ENCODE measurements around the gene HEMK1. TPM values are rescaled to one million over a fixed set of nuclear protein-coding genes. Genes with fewer than 3 reads are reported as not detected.
A peak's percentile ranks its signal among the peaks of the same experiment; 100 is the strongest.

HEMK1 gene
- total RNA-seq, 2 donors from 2014 or later: 6.7 to 9.6 TPM

- peaks cover 19% of the 10 kb centered on the region for H3K4me1 ChIP-seq
- DNase-seq (no peak), ATAC-seq (no peak)
- H3K36me3 ChIP-seq (replicated peaks in 1 of 2; ENCODE audit: insufficient read depth in 1 of 2, low read depth in 2 of 2): no peaks in the 10 kb centered on the region
- WGBS, 2 donors: 93 to 94% methylated on average over 6 of the region's 6 CpGs
- no peaks in the 10 kb centered on the region for H3K9me3 ChIP-seq
- H3K4me3 ChIP-seq: no peak overlapping the region
- intact Hi-C loops (cut with DNase I): no loop called here
- no peak for TF ChIP-seq POLR2A (IDR thresholded peaks at IDR 0.05)
- TF ChIP-seq CTCF (IDR thresholded peaks at IDR 0.05): no peak
- H3K27ac ChIP-seq: no peak overlapping the region
- H3K27me3 ChIP-seq: no peaks in the 10 kb centered on the region
Measured at GRCh38 chr3:50575372-50575771, 6.0 kb downstream of the HEMK1 start.

- Histone ChIP-seq H3K4me1 (peaks cover 28% of the 10 kb centered on the region), H3K9me3 (no peaks in the 10 kb centered on the region), H3K27me3 (no peaks in the 10 kb centered on the region), H3K4me3 (no peak overlapping the region), H3K27ac (no peak overlapping the region), H3K36me3 (replicated peaks in 1 of 2; ENCODE audit: insufficient read depth in 1 of 2, low read depth in 2 of 2) (no peaks in the 10 kb centered on the region)
- DNase-seq: no peak
- ATAC-seq: no peak
- TF ChIP-seq POLR2A (IDR thresholded peaks at IDR 0.05) (no peak), CTCF (IDR thresholded peaks at IDR 0.05) (no peak)
- intact Hi-C loops (cut with DNase I): no loop called here
- 63 to 100% methylated on average over 2 of the region's 2 CpGs for WGBS, 2 donors
Measured at GRCh38 chr3:50577348-50577747, 8.0 kb downstream of the HEMK1 start.

- ATAC-seq (peak; percentile 56), DNase-seq (peak; percentile 40 to 55 (median 51))
- intact Hi-C loops (cut with DNase I): no loop called here
- Histone ChIP-seq H3K36me3 (replicated peaks in 1 of 2; ENCODE audit: insufficient read depth in 1 of 2, low read depth in 2 of 2) (no peaks in the 10 kb centered on the region), H3K9me3 (no peaks in the 10 kb centered on the region), H3K4me1 (peaks cover 58% of the 10 kb centered on the region), H3K27ac (peak overlapping the region in 3 of 4 donors; percentile 10 to 33 (median 18)), H3K4me3 (no peak overlapping the region), H3K27me3 (no peaks in the 10 kb centered on the region)
- TF ChIP-seq CTCF (IDR thresholded peaks at IDR 0.05): peak in 2 of 7 experiments; percentile 8 to 10
- no peak for TF ChIP-seq POLR2A (IDR thresholded peaks at IDR 0.05)
- WGBS, 2 donors: 61 to 92% methylated on average over 4 to 9 of the region's 9 CpGs
Measured at GRCh38 chr3:50580683-50581458, 11.5 kb downstream of the HEMK1 start.

GRCh38 chr3:50581459-50581842, 12.1 kb downstream of the HEMK1 start:
- no peaks in the 10 kb centered on the region for H3K36me3 ChIP-seq (replicated peaks in 1 of 2; ENCODE audit: insufficient read depth in 1 of 2, low read depth in 2 of 2)
- DNase-seq: no peak
- peak overlapping the region in 2 of 4 donors; percentile 18 to 33 for H3K27ac ChIP-seq

More at GRCh38 chr3:50581459-50581842, 12.1 kb downstream of the HEMK1 start:
- TF ChIP-seq POLR2A (IDR thresholded peaks at IDR 0.05): no peak
- TF ChIP-seq CTCF (IDR thresholded peaks at IDR 0.05): no peak
- no peaks in the 10 kb centered on the region for H3K27me3 ChIP-seq
- no peak overlapping the region for H3K4me3 ChIP-seq
- H3K4me1 ChIP-seq: peaks cover 64% of the 10 kb centered on the region
- no peaks in the 10 kb centered on the region for H3K9me3 ChIP-seq
- WGBS, 2 donors: 93% methylated on average over 2 of the region's 2 CpGs; no CpG with 5 or more reads in 1 of the 2 donors
- intact Hi-C loops (cut with DNase I): no loop called here
- no peak for ATAC-seq

Measured in body of pancreas (tissue), 4 donors.